Occipital lobe (tissue), 2 donors: ENCODE results near the gene OR6C75. TPM values are rescaled to one million over a fixed set of nuclear protein-coding genes. Genes with fewer than 3 reads are reported as not detected.
"Not testable (repeated sequence)": the region's sequence is repeated elsewhere in the genome, so short reads cannot be mapped to it uniquely, and the experiment has no call there.

Experiments
- DNase-seq: peaks from one replicate; lab custom pipeline; 2025; lab: John Stamatoyannopoulos, UW
- total RNA-seq: library from RNA; depleted of rRNA; stranded (reverse); fragments of >200 nt; gene quantifications from one replicate; pipeline ENCODE4 v1.2.3, GENCODE V29; 2014

OR6C75 gene
- not detected for total RNA-seq

- no peak for DNase-seq
These were observed at the start of gene OR6C75 for GRCh38 chr12:55362675-55363074. Gene OR6C75 (plus strand): TSS chr12:55362975. CDS start chr12:55365111, 2,136 bp downstream.

GRCh38 chr12:55314043-55314442, 48.7 kb upstream of the OR6C75 start, which contains the start of gene OR6C1:
Gene OR6C1 (plus strand): TSS chr12:55314343. CDS start chr12:55320600, 6,257 bp downstream.
- DNase-seq, result no peak

GRCh38 chr12:55320201-55320600, 42.6 kb upstream of the OR6C75 start:
- DNase-seq, result no peak

- DNase-seq, result not testable (repeated sequence)
These were observed 37.0 kb upstream of the OR6C75 start for GRCh38 chr12:55325801-55326200.

GRCh38 chr12:55330446-55330845, 32.3 kb upstream of the OR6C75 start, which contains the start of gene OR6C3:
Gene OR6C3 (plus strand): TSS chr12:55330746. CDS start chr12:55331701, 955 bp downstream.
- DNase-seq, result no peak

GRCh38 chr12:55336002-55336401, 26.8 kb upstream of the OR6C75 start:
- no peak for DNase-seq

- not testable (repeated sequence) for DNase-seq
These were observed 7.4 kb upstream of the OR6C75 start for GRCh38 chr12:55355338-55355737.

- DNase-seq, result no peak
These were observed 2.3 kb downstream of the OR6C75 start for GRCh38 chr12:55365086-55365485.

- no peak for DNase-seq
These were observed 9.7 kb downstream of the OR6C75 start for GRCh38 chr12:55372521-55372920.

GRCh38 chr12:55385891-55386290, 23.1 kb downstream of the OR6C75 start:
- no peak for DNase-seq

- no peak for DNase-seq
These were observed 29.4 kb downstream of the OR6C75 start for GRCh38 chr12:55392032-55392795.

- DNase-seq, result no peak
These were observed 33.6 kb downstream of the OR6C75 start for GRCh38 chr12:55396326-55396725.

GRCh38 chr12:55400229-55400628, 37.5 kb downstream of the OR6C75 start, which contains the start of gene OR6C65:
Gene OR6C65 (plus strand): TSS chr12:55400529. CDS start chr12:55400529, 0 bp downstream.
- DNase-seq, result no peak

- no peak for DNase-seq
These were observed 45.1 kb downstream of the OR6C75 start for GRCh38 chr12:55407866-55408265.

GRCh38 chr12:55409133-55409532, 46.4 kb downstream of the OR6C75 start:
- DNase-seq, result not testable (repeated sequence)

GRCh38 chr12:55412138-55412537, 49.4 kb downstream of the OR6C75 start:
- not testable (repeated sequence) for DNase-seq

GRCh38 chr12:55413498-55414388, 51.0 kb downstream of the OR6C75 start:
- not testable (repeated sequence) for DNase-seq

- not testable (repeated sequence) for DNase-seq
These were observed 51.6 kb downstream of the OR6C75 start for GRCh38 chr12:55414396-55414823.

- not testable (repeated sequence) for DNase-seq
These were observed 52.1 kb downstream of the OR6C75 start for GRCh38 chr12:55414889-55415288.

GRCh38 chr12:55416961-55417360, 54.2 kb downstream of the OR6C75 start:
- DNase-seq, result no peak
